HG02610 (cell line): Measurements from ENCODE around the gene SHROOM3.

Experiments
- ATAC-seq: cut with Tn5 transposase; IDR thresholded peaks from one replicate; pipeline ENCODE4 v1.9.1; 2021; ENCODE audit warnings: mild to moderate bottlenecking, moderate library complexity; ENCODE audit not compliant: unreplicated experiment

The SHROOM3 gene

DNA sequence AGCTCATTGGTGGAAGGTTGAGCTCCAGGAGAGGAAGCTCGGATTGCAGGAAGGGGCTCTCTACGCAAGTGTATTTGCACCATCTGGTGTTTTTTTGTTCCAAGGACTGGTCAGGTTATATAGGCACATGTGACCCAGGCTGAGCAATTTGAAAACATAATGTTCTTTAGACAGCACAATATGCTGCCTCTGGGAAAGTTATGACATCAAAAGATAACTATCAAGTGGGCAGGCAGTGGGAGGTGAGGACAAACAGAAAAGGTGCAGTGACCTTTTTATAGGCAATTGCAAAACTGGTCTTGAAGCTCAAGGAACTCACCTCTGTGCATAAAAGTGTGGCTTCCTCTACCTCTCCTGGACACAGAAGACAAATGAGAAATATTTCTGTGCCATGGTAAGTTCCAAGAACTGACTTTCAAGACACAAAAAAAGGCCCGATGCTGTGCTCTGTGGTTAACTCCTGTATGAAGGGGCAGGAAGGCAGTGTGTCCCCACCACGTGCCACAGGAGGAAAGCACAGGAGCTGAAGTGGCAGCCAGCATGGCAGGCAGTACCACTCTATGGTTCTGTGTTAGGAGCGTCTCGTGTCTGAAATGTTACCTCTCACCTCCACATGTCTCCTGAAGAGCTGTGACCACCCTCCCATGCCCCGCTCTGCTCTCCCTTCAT lies 128.6 kb downstream of the SHROOM3 start:
- ATAC-seq: no peak

DNA sequence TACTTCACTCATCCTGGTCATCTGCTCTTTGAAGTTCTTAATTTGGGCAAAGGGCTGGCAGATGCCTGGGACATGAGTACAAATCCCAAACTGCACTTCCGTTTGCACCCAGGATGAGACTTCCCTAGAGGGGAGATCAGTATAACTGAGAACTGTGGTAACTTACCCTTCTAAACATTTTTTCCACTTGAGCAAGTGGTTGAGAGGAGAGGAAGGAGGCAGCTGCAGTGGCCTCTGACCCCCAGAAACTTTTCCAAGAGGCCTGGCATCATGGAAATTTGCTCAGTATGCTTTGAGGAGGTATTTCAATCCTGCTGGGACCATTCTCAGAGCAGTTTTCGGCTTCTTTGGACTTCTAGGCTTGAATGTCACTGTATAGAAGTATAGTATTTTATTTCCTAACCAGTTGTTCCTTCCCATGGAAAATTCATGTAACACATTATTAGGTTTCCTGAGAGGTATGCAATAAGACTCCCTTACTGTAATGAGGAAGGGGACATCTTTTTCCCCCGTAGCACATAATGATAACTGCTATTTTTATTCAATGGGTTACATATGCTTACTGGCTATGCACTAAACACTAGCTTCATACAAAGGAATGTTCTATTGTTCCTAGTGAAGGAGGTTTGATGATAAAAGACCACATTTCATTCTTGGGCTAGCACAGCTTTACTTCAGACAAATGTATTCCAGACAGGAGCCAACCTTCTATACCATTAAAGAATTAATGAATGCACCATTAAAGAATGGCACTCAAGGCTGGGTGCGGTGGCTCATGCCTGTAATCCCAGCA lies 129.3 kb downstream of the SHROOM3 start:
- ATAC-seq: no peak

DNA sequence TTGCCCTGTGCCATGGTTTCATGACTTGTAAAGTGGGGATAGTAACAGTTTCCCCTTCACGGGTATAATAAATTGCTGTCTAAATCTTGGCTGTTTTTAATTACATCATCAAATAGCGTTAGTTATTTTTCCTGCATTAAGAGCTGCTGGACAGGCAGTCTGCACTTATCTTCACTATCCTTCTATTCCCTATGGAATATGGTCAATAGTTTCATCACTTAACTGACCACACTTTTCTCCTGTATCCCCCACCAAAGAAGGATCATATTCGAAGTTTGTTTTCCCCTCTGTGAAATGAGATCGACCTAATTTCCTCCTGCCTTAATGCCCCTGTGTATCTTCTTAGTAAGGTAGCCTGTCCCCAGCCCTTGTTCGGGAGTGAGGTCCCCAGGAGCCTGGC lies 133.2 kb downstream of the SHROOM3 start:
- ATAC-seq: no peak

DNA sequence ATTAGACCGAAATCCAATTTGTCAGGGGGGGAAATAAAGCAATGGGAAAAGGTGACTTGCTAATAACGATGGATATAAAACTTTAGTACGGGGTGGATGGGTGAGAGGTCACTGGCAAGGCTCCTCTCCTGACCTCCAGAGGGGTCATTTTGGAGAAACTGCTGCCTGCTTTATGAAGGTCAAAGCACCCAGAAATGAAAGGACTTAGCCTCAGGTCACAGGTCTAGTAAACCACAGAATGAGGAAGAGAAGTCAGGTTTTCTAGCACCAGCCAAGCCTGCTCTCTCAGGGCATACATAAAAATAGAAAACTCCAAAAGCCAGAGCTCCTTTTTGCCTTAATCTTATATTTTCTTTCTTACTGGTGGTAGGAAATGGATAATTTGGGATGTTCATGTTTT lies 134.2 kb downstream of the SHROOM3 start:
- no peak for ATAC-seq

DNA sequence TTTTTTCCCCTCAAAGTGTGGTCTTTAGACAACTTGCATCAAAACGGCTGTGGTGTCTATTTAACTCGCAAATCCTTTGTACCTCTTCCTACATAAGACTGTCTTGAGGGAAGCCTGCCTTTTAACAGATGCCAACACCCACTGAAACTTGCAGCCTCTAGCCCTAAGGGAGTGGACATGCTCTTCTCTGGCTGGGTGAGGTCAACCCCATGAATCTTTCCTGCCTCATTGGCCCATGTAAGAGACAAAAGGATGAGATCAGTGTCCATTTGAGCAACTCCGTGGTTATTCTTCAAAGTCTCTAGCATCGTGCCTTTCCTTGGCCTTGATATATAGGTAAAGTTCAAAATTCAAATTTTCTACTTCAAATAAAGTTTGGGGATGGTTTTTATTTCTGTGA lies 134.7 kb downstream of the SHROOM3 start:
- ATAC-seq: no peak

DNA sequence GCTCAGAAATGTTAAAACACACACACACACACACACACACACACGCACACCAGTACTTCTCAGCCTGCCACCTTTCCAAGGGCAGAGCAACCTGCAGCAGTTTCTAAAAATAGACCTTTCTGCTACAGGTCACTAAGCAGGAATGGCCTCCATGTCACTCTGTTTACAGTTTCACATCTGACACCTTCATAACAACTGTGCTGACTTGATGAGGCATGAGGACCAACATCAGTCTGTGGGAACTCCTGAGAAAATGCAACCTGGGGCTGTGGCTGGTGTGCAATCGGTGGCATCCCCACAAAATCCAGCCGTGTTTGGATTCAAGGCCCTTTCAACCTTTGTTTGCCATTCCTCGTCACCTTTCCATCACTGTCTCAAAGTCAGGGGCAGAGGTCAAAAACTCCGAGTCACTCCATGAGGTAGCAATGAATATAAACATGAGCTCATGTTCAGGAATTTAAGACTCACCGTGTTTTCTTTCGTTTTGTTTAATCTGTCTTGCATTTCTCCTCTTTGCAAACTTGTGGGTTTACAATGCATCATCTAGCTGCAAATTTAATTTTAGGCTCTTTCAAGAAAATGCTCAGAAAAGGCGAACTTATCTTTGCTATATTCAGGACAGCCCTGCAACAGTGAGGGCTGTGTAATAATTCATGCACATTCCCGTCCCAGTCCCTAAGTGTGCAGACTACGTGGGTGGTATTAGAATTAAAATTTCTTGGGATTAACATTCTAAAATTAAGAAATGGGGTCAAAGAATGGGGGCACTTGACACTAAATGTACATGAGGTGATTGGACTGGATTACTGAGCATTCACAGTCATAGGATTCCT lies 135.3 kb downstream of the SHROOM3 start:
- no peak for ATAC-seq

DNA sequence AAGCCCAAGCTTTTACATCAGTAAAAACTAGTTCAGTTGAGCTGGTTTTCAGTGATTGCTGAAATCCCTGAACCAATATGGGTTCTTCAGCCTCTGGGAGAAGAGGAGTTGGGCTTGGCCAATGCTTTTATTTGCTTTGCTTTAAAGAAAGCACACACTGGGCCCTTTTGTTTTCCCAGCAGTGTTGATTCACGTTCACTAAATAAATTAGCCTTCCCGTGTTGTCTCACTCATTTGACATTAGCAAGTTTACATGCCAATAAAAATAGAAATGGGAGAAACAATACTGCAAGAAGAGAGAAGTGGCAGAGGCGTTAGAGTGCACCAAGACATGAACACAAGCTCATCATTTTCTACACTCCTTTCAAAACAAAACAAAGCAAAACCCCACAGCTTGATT lies 136.2 kb downstream of the SHROOM3 start:
- no peak for ATAC-seq

DNA sequence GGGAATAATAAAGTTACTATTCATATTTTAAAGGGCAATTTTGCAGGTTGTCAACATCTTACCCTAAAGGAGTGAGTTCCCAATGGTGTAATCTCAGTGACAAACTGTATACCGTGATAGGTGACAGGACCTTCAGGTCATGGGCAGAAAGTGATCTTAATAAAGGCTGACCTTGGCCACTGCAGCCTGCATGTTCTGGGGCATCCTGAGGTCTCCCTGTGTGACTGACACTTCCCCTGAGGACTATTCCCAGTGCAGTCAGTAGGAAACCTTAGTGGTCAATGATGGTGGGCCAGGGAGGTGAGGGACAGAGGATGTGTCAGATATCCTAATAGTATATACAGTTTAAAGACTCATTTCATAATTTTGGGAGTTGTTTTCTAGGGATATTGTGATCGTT lies 137.2 kb downstream of the SHROOM3 start:
- no peak for ATAC-seq

DNA sequence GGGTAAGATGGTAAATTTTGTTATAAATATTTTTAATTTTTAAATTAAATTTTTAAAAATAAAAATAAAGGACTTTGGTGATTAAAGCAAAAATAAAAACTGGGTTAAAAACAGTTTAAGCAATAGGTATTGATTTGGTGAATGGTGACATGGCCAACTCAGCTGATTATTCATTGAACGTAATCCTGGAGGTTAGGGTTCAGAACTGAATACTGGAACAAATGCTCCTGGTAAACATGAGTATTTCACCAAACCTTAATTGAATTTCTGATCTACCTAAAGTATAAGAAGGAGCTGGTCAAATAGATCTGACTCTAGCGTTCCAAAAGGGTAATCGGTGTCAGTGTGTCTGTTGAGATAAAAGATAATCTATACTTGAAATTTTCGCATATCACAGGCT lies 141.8 kb downstream of the SHROOM3 start:
- no peak for ATAC-seq

DNA sequence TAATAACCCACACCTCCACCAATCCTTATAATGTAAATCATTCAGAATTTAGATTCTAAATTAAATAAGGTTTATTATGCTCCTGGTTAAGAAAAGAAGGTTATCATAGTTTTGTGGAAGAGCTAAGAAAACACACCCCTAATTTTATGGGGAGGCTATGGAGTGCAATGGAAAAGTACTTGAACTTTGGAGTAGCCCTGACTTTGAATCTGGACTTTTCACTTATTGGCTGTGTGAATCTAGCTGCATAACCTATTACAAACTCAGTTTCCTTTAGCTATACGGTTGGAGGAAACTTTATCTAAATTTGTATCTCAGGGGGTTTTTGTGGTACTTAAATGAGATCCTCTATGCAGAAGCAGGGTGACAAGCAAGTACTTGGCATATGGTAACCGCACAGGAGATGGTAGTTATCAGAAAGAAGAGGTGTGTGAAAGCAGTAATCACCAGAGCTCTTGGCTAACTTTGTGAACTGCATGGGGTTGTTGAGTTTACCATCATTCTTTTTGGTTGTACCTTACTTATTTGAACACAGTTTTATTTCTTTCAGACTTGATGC lies 143.1 kb downstream of the SHROOM3 start:
- ATAC-seq: no peak

DNA sequence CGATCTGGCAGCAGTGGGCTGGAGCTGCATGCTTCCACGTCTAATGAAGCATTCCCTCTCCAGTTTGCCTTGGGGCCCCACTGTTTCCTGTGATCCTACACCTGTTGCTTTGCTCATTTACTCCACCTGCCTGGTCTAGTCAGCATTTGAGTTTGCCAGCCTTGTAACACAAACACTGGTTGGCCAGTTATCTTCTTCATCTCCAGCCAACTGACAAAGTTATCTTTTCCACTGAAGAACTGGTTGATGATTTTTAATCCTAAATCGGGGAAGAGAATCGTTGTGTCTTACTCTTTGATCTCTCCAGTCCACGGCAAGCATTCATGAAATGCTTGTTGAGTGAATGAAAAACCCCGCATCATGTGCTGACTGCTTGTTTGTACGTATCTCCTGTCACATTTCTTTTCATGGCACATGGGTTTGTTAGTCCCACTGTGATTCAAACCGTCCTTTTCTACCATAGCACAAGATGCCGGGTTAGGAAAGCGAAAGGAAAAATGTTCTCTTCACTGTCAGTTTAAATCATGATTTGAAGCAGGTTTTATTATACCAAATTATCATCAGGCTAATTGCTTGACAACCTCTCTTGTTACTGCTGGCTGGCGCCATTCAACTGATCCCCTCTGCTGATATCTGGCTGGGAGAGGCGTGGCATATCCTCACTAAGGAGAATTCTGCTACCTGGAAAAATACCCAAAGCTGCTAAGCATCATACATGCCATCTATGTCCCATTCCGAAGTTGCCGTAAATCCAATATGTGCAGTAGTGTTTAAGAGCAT lies 144.8 kb downstream of the SHROOM3 start:
- ATAC-seq: no peak

DNA sequence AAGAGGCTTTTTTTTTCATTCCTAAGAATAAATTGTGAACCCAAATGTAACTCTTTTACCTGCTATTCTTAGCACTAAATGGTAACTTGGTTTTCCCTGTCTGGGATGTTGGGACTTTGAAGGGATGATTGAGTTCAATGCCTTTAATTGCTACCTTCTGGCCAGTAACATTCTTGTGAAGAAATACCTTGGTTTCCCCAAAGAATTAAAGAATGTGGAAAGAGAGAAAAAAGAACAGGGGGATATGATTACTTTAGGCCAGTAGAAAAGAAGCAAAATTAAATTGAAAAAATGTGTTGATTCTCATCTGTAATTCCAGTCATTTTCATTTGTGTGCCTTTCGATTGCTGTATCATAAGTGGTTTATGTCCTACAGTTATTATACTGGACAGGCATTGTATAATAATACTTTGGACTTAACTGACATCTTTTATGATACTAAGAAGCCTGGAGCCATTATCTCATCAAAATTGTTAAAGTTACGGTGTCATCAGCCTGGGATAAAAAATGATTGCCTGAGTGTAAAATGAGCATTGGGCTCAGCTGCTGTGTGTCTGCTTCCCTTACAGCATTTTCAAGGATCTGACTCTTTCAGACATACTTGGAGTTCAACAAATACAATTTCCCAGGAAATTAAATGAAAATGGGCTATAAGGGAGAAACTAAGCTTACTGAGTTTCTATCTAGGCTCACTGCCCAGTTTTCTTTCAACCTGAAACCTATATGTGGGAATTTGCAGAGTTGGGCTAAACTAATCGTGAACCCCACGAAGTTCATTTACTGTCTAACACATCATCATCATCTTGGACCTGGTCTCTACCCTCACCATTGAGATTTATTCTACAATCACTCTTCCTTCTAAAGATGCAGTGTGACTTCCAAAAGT lies 146.3 kb downstream of the SHROOM3 start:
- ATAC-seq: no peak

DNA sequence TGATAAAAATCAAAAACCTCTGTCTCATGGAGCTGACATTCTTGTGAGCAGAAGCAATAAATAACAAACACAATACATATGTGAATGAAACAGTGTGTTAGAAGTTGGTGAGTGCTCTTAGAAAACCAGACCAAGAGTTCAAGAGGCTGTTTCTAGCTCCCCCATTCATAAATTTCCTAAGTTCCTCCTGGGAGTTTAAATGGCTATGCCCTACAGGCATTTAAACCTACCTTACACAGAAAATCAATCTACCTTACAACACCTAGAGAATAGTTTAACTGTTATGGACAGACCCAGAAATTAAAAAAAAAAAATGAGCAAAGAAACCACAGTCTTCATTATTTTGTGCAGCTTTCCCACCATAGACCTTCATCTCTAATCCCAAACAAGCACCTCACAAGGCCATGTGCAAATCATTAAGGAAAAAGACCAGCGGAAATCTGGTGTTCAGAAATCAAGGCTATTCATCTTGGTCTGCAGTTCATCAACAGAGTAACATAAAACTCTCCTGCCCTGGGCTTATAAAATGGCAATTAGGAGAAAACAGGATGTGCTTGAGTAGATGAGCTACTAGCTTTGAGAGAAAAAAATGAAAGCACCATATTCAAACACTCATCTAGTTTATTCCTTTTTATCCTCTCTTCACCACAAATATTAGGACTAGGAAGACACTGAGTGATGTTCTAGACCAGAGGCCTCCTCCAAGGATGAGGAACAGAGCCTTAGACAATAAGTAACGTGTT lies 147.2 kb downstream of the SHROOM3 start:
- no peak for ATAC-seq

DNA sequence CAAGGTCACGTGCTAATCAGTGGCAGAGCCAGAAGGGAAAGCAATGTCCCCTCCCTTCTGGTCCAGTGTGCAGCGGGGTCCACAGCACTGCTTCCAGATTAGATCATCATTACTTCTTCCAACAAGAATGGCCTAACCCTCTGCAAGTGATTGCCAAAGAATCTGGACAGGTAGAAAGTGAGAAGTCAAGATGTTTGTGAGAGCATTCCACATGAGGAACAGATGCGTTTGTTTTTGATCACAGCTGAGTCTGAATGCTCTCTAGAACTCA lies 147.7 kb downstream of the SHROOM3 start:
- no peak for ATAC-seq

DNA sequence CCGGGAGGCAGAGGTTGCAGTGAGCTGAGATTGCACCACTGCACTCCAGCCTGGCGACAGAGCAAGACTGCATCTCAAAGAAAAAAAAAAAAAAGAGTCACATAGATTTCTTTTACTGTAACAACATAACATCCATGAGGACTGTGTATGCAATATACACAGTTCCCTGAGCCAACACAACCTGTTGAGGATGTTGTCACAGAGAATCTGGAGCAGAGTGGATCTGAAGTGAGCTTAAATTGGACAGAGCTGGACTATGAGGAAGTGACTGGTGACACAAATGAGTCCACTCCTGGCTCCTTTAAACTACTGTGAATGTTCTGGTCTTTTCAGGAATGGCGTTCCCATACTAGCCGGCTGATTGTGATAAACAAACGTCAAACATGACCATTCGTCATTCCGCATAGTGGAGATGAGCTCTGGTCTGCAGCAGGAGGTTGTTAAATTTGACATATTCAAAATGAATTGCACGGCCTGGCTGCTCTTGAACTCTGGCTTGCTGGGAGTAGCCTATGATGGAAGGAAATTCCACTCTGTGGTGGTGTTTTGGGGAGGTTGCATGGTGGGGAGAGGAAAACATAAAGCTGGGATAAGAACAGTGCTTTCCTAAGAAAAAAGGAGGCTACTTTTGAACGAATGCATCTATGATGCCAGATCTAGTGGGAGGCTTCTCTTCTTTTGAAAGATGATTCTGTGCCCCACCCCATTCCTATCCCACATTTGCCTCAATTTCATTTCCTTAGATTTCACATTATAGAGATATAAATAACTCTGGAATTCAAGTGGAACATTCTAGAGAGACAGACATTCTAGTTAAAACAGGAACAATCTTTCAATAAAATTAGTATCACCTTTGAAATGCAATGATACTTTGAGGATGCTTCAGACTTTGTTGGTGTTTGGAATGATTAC lies 149.5 kb downstream of the SHROOM3 start:
- ATAC-seq: no peak

DNA sequence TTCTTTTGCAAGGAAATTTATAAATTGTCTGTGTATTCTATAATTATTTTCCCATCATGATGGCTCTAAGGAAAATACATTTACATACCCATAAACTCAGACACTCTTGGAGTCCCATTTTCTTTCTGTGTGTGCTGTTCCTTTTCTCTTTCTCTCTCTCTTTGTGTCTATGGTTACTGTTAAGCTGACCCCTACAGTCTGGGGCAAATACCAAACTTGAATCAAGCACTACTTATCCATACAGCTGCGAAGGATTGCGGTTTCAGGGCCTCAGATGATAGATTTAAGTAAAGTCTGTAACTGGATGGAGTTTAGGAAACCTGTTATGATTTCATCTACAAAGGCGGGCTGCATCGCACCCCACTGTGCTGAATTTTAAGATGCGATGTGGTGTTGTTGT lies 150.2 kb downstream of the SHROOM3 start:
- no peak for ATAC-seq

DNA sequence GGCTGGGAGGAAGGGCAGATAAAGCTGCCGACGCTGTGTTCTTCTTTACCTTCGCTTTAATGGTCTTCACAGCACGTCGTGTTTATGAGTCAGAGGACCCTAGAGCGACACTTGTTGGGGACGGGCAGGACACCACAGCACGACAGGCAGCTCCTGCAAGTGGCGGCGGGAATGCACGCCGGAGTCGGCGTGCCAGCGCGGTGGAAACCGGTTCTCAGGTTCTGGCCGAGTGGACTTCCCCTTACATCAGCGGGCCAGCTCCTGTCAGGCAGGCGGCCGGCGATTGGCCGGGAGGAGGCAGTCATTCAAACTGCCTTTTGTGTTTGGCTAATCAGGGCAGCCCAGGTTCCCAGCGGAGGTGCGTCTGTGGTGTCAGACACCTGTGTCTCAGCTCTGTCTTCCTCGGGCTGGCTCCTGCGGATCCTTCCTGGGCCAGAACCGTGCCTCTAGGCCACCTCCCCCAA lies 150.9 kb downstream of the SHROOM3 start:
- peak; percentile 95 for ATAC-seq

DNA sequence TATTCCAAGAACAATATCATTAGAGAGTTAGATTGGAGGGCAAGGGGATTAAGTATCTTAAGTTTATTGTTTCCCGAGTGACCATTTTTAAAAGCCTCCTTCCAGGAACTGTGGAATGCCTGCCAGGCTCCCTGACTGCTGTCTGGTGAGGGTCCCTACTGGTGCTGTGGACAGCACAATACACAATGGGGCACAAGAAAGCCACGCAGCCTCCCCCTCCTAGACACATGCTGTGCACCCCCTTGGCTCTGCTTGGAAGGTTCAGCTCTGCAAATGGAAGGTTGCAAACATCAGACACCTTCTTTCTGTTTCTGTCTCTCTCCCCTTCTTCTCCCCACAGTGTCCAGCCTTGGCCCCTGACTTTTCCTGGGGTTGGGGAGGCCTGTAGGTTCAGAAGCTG lies 153.2 kb downstream of the SHROOM3 start:
- ATAC-seq: no peak
